ENCODE data around the gene MAP3K12. TPM values are rescaled to one million over a fixed set of nuclear protein-coding genes. Genes with fewer than 3 reads are reported as not detected.

Gene MAP3K12
- total and polyA plus RNA-seq, 2 of the 13 experiments (the other 11 are each of a cell fraction or from before 2014, with no cell fraction given), result 0.20 to 1.1 TPM

DNA sequence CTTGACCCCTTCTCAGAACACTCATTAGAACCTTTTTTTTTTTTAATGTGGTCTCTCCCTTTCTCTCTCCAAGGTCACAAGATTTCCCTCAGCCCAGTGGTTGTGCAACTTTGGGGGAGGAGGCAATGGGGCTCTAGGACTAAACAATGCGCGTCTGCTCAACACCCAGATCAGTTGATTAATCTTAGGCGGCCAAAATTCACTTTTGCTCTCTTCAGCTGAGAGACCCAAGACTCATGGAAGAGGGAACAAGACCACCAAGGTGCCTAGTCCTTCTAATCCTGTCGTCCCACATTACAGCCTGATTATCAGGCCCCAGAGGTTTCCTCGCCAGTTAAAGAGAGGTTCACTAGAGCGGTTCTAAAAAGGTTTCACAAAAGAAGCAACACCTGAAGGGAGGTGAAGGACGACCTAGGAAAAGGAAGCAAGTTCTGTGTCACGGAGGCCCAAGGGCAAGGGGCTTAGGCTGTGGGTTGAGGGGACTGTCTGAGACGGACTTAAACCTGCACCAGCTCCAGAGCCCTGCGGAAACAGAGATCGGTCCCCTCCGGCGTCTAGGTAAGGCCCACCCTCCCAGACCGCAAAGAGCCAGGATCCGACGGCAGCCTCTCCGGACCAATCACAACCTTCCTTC lies 1.0 kb upstream of the MAP3K12 start (continued):
- TF ChIP-seq POLR2AphosphoS5 (IDR thresholded peaks at IDR 0.05; ENCODE audit: low read depth, low read length), result peak; percentile 59; the same call in 1 of the 2 replicates
- TF ChIP-seq CEBPB (IDR thresholded peaks at IDR 0.05; ENCODE audit: borderline replicate concordance, low read depth, low read length), result peak; percentile 87
- no peak for TF ChIP-seq REXO4 (CRISPR knock-in tag; IDR thresholded peaks at IDR 0.05; ENCODE audit: borderline replicate concordance)
- peak; percentile 75 for TF ChIP-seq ZNF777 (CRISPR knock-in tag; IDR thresholded peaks at IDR 0.05)
- TF ChIP-seq ZNF543 (CRISPR knock-in tag; IDR thresholded peaks at IDR 0.05), result no peak
- 0 out of 2 replicates have a peak, but pooled peaks have one; percentile 18 for TF ChIP-seq GATAD2A (CRISPR knock-in tag; IDR thresholded peaks at IDR 0.05)
- 0 out of 2 replicates have a peak, but pooled peaks have one; percentile 4 for TF ChIP-seq RARA (CRISPR knock-in tag; IDR thresholded peaks at IDR 0.05)
- no peak for TF ChIP-seq ELF3 (CRISPR knock-in tag; IDR thresholded peaks at IDR 0.05)
- TF ChIP-seq TMF1 (CRISPR knock-in tag; IDR thresholded peaks at IDR 0.05; ENCODE audit: low read depth), result 0 out of 2 replicates have a peak, but pooled peaks have one; percentile 46
- TF ChIP-seq ZNF737 (CRISPR knock-in tag; IDR thresholded peaks at IDR 0.05; ENCODE audit: borderline replicate concordance), result no peak
- no peak for TF ChIP-seq RELA (CRISPR knock-in tag; IDR thresholded peaks at IDR 0.05)
- no peak for TF ChIP-seq ZFP90 (CRISPR knock-in tag; IDR thresholded peaks at IDR 0.05; ENCODE audit: borderline replicate concordance)
- TF ChIP-seq SMAD3 (CRISPR knock-in tag; IDR thresholded peaks at IDR 0.05), result no peak
- peak; percentile 63; the same call in 1 of the 2 replicates for TF ChIP-seq ZNF788 (CRISPR knock-in tag; IDR thresholded peaks at IDR 0.05; ENCODE audit: borderline replicate concordance)
- TF ChIP-seq DPF2 (CRISPR knock-in tag; IDR thresholded peaks at IDR 0.05; ENCODE audit: borderline replicate concordance, low read depth), result no peak
- TF ChIP-seq SNAPC2 (CRISPR knock-in tag; IDR thresholded peaks at IDR 0.05), result peak; percentile 68; the same call in 1 of the 2 replicates
- TF ChIP-seq, protein P1, sequence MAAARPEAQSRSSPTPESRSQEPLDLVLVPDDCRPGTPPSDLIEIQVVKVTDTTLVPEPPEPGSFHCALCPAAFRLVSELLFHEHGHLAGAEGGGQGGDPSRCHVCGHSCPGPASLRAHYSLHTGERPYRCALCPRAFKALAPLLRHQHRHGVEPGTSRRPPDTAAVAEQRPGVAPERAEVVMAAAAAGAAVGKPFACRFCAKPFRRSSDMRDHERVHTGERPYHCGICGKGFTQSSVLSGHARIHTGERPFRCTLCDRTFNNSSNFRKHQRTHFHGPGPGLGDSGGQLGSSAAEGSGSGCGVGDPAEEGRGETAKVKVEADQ (CRISPR knock-in tag; IDR thresholded peaks at IDR 0.05; ENCODE audit: borderline replicate concordance), result no peak
- peak; percentile 69 to 90; a peak in 3 of 4 replicates for TF ChIP-seq POLR2A (IDR thresholded peaks at IDR 0.05; ENCODE audit: insufficient read depth in 1 of 2, low read depth in 2 of 2, low read length in 2 of 2)
- no peak for TF ChIP-seq SOX6 (IDR thresholded peaks at IDR 0.05)
- TF ChIP-seq SOX6 (CRISPR knock-in tag; IDR thresholded peaks at IDR 0.05), result peak; percentile 45
- peak; percentile 35; the same call in 1 of the 2 replicates for TF ChIP-seq TOPORS (CRISPR knock-in tag; IDR thresholded peaks at IDR 0.05)
- TF ChIP-seq, protein P2, sequence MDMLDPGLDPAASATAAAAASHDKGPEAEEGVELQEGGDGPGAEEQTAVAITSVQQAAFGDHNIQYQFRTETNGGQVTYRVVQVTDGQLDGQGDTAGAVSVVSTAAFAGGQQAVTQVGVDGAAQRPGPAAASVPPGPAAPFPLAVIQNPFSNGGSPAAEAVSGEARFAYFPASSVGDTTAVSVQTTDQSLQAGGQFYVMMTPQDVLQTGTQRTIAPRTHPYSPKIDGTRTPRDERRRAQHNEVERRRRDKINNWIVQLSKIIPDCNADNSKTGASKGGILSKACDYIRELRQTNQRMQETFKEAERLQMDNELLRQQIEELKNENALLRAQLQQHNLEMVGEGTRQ (IDR thresholded peaks at IDR 0.05; ENCODE audit: low read depth, low read length), result no peak
- TF ChIP-seq, protein P2 (CRISPR knock-in tag; IDR thresholded peaks at IDR 0.05; ENCODE audit: borderline replicate concordance), result no peak
- peak; percentile 65 for TF ChIP-seq ZEB1 (IDR thresholded peaks at IDR 0.05; ENCODE audit: insufficient replicate concordance, low read depth)
- TF ChIP-seq, protein P3, sequence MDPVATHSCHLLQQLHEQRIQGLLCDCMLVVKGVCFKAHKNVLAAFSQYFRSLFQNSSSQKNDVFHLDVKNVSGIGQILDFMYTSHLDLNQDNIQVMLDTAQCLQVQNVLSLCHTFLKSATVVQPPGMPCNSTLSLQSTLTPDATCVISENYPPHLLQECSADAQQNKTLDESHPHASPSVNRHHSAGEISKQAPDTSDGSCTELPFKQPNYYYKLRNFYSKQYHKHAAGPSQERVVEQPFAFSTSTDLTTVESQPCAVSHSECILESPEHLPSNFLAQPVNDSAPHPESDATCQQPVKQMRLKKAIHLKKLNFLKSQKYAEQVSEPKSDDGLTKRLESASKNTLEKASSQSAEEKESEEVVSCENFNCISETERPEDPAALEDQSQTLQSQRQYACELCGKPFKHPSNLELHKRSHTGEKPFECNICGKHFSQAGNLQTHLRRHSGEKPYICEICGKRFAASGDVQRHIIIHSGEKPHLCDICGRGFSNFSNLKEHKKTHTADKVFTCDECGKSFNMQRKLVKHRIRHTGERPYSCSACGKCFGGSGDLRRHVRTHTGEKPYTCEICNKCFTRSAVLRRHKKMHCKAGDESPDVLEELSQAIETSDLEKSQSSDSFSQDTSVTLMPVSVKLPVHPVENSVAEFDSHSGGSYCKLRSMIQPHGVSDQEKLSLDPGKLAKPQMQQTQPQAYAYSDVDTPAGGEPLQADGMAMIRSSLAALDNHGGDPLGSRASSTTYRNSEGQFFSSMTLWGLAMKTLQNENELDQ (CRISPR knock-in tag; IDR thresholded peaks at IDR 0.05; ENCODE audit: borderline replicate concordance), result no peak

Data from HepG2 (cell line).